Mesenchymal stem cell (in vitro differentiated cells and primary cell): Measurements from ENCODE around the gene CEACAM19.

Experiments
- DNase-seq: peaks from one replicate; pipeline ENCODE4 v3.0.0-alpha.2; 2013
- H2AFZ ChIP-seq: one replicate; pipeline ENCODE4 v1.6.1; 2013; ENCODE audit warnings: low read depth, mild to moderate bottlenecking, control low read depth, inconsistent platforms, low read length, moderate library complexity
- H2AK5ac ChIP-seq: 2 replicates; pipeline ENCODE4 v1.6.1; 2013; ENCODE audit warnings: low read length, moderate library complexity, mild to moderate bottlenecking, inconsistent platforms; ENCODE audit not compliant: severe bottlenecking
- H2BK120ac ChIP-seq: one replicate; pipeline ENCODE4 v1.6.1; 2013; ENCODE audit warnings: low read depth, mild to moderate bottlenecking, inconsistent platforms, low read length, moderate library complexity
- H2BK12ac ChIP-seq, 2 experiments: one replicate each; pipeline ENCODE4 v1.6.1; 2013; ENCODE audit warnings: inconsistent platforms in 2 of 2, low read length in 2 of 2, mild to moderate bottlenecking in 2 of 2, moderate library complexity in 2 of 2, control low read depth in 1 of 2
- H2BK15ac ChIP-seq: one replicate; pipeline ENCODE4 v1.6.1; 2013; ENCODE audit warnings: mild to moderate bottlenecking, low read depth, inconsistent platforms; ENCODE audit not compliant: poor library complexity, severe bottlenecking
- H2BK5ac ChIP-seq: 2 replicates; pipeline ENCODE4 v1.6.1; 2013; ENCODE audit warnings: low read depth, mild to moderate bottlenecking, low read length, control low read depth, inconsistent platforms; ENCODE audit not compliant: poor library complexity, severe bottlenecking
- H3K14ac ChIP-seq, 2 experiments: one replicate each; pipeline ENCODE4 v1.6.1; 2013; ENCODE audit warnings: inconsistent platforms in 2 of 2, low read length in 2 of 2, control low read depth in 1 of 2, mild to moderate bottlenecking in 1 of 2, moderate library complexity in 1 of 2
- H3K18ac ChIP-seq, 2 experiments: one replicate each; pipeline ENCODE4 v1.6.1; 2013; ENCODE audit warnings: inconsistent platforms in 2 of 2, low read length in 2 of 2, control low read depth in 1 of 2, low read depth in 1 of 2, mild to moderate bottlenecking in 1 of 2
- H3K23ac ChIP-seq, 2 experiments: one replicate each; pipeline ENCODE4 v1.6.1; 2013; ENCODE audit warnings: inconsistent platforms in 2 of 2, low read length in 2 of 2, mild to moderate bottlenecking in 2 of 2, moderate library complexity in 2 of 2, control low read depth in 1 of 2
- H3K27ac ChIP-seq: 2 replicates; pipeline ENCODE4 v1.5.1; 2013; ENCODE audit warnings: mild to moderate bottlenecking, moderate library complexity, low read length, control low read depth, inconsistent platforms; ENCODE audit not compliant: poor library complexity, severe bottlenecking
- H3K27me3 ChIP-seq, 2 experiments: 2 replicates each; pipeline versions ENCODE4 v1.6.1 to v1.7.0; 2013; ENCODE audit warnings: low read length in 2 of 2, mild to moderate bottlenecking in 2 of 2, moderate library complexity in 2 of 2, control low read depth in 1 of 2, inconsistent platforms in 1 of 2; ENCODE audit not compliant: control insufficient read depth in 1 of 2, insufficient read depth in 1 of 2
- H3K36me3 ChIP-seq, 2 experiments: 2 replicates each; pipeline versions ENCODE4 v1.6.1 to v1.7.0; 2013; ENCODE audit warnings: low read length in 2 of 2, control low read depth in 1 of 2, inconsistent platforms in 1 of 2, low read depth in 1 of 2, mild to moderate bottlenecking in 1 of 2; ENCODE audit not compliant: insufficient read depth in 2 of 2, control insufficient read depth in 1 of 2
- H3K4ac ChIP-seq, 2 experiments: one replicate each; pipeline ENCODE4 v1.6.1; 2013; ENCODE audit warnings: inconsistent platforms in 2 of 2, low read length in 2 of 2, mild to moderate bottlenecking in 2 of 2, moderate library complexity in 2 of 2, control low read depth in 1 of 2, low read depth in 1 of 2
- H3K4me1 ChIP-seq: 2 replicates; pipeline ENCODE4 v1.6.1; 2013; ENCODE audit warnings: low read depth, low read length, control low read depth; ENCODE audit not compliant: control insufficient read depth, insufficient read depth
- H3K4me2 ChIP-seq: 2 replicates; pipeline ENCODE4 v1.6.1; 2013; ENCODE audit warnings: low read length, mild to moderate bottlenecking, inconsistent platforms; ENCODE audit not compliant: poor library complexity, severe bottlenecking
- H3K4me3 ChIP-seq, 2 experiments: 2 replicates each; pipeline versions ENCODE4 v1.5.1 to v1.7.0; 2013; ENCODE audit warnings: low read length in 2 of 2, mild to moderate bottlenecking in 2 of 2, control low read depth in 1 of 2, low read depth in 1 of 2; ENCODE audit not compliant: insufficient read depth in 1 of 2
- H3K79me1 ChIP-seq: replicated peaks from 2 replicates; pipeline ENCODE4 v1.6.1; 2013; ENCODE audit warnings: mild to moderate bottlenecking, control low read depth, low read length, inconsistent platforms; ENCODE audit not compliant: poor library complexity, severe bottlenecking
- H3K9ac ChIP-seq: 2 replicates; pipeline ENCODE4 v1.7.0; 2013; ENCODE audit warnings: mild to moderate bottlenecking, low read length, moderate library complexity
- H3K9me3 ChIP-seq: 2 replicates; pipeline ENCODE4 v1.7.0; 2013; ENCODE audit warnings: mild to moderate bottlenecking, low read length; ENCODE audit not compliant: control insufficient read depth
- H4K8ac ChIP-seq: one replicate; pipeline ENCODE4 v1.6.1; 2013; ENCODE audit warnings: inconsistent platforms, mild to moderate bottlenecking, low read length, moderate library complexity
- H4K91ac ChIP-seq: one replicate; pipeline ENCODE4 v1.6.1; 2013; ENCODE audit warnings: mild to moderate bottlenecking, low read length, inconsistent platforms
- WGBS: methylation state at CpG from one replicate; pipeline ENCODE4 v1.1.7; 2013; ENCODE audit warnings: mixed read lengths; 5-methylcytosine and 5-hydroxymethylcytosine counted together

Gene CEACAM19

DNA sequence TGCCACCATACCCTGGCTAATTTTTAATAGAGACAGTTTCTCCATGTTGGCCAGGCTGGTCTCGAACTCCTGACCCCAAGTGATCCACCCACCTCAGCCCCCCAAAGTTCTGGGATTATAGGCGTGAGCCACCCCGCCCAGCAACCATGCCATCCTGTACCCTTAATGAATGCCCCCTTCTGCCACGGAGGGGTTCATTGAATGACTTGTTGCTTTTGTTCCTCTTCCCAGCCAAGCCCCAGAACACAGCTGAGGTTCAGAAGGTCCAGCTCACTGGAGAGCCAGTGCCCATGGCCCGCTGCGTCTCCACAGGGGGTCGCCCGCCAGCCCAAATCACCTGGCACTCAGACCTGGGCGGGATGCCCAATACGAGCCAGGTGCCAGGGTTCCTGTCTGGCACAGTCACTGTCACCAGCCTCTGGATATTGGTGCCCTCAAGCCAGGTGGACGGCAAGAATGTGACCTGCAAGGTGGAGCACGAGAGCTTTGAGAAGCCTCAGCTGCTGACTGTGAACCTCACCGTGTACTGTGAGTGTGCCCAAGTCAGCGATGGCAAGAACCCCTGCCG lies 21.6 kb upstream of the CEACAM19 start:
- H3K14ac ChIP-seq: no peak overlapping the region
- no peak overlapping the region for H2BK12ac ChIP-seq
- no peak for DNase-seq
- H3K4ac ChIP-seq: no peak overlapping the region
- H2AFZ ChIP-seq: no peak overlapping the region
- 98% methylated on average over 15 of the region's 15 CpGs for WGBS
- no peak overlapping the region for H3K9ac ChIP-seq
- H3K4me3 ChIP-seq: no peak overlapping the region
- no peaks in the 10 kb centered on the region for H3K9me3 ChIP-seq
- no peaks in the 10 kb centered on the region for H3K27me3 ChIP-seq
- peaks cover 46 to 79% of the 10 kb centered on the region in 2 experiments for H3K36me3 ChIP-seq
- H3K4me2 ChIP-seq: no peak overlapping the region
- H3K23ac ChIP-seq: peak overlapping the region in 1 of 2 experiments; percentile 27
- no peak overlapping the region for H3K27ac ChIP-seq
- H3K4me1 ChIP-seq: peaks cover 16% of the 10 kb centered on the region
- H2BK15ac ChIP-seq: no peak overlapping the region
- no peak overlapping the region for H4K91ac ChIP-seq
- H3K18ac ChIP-seq: no peak overlapping the region
- H2AK5ac ChIP-seq: no peak overlapping the region
- no peak overlapping the region for H2BK5ac ChIP-seq
- H4K8ac ChIP-seq: no peak overlapping the region
- H3K79me1 ChIP-seq: peaks cover 41% of the 10 kb centered on the region
- no peak overlapping the region for H2BK120ac ChIP-seq

DNA sequence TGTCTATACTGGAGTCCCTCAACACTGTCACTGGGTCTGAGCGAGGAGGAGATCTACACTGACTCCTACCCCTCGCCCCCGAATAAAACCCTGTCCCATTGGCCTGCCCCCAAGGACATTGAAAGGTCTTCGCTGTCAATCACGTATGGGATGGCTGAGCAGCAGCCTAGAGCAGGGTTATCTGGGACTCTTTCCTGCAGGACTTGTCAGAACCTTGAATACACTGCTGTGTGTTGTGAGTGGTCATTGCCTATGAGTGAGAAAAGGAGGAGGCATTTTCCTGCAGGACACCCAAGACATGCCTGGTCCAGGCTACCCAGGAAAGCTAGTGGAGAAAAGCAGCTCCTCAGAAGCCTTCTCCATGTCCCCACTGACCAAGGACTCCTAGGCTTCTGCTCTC lies 17.9 kb upstream of the CEACAM19 start:
- WGBS: 98% methylated on average over 5 of the region's 5 CpGs
- no peak overlapping the region for H2BK15ac ChIP-seq

GRCh38 chr19:44653977-44654774 lies 17.1 kb upstream of the CEACAM19 start:
- Histone ChIP-seq H3K27ac (no peak overlapping the region), H2BK15ac (no peak overlapping the region), H2AK5ac (no peak overlapping the region), H2AFZ (no peak overlapping the region), H3K27me3 (no peaks in the 10 kb centered on the region), H4K8ac (no peak overlapping the region), H4K91ac (no peak overlapping the region), H3K79me1 (peaks cover 46% of the 10 kb centered on the region), H3K36me3 (peaks cover 65 to 88% of the 10 kb centered on the region in 2 experiments), H3K4me2 (no peak overlapping the region), H3K4me1 (peaks cover 7% of the 10 kb centered on the region), H3K14ac (no peak overlapping the region), H2BK5ac (no peak overlapping the region), H3K9ac (no peak overlapping the region), H2BK120ac (no peak overlapping the region), H2BK12ac (no peak overlapping the region), H3K4ac (no peak overlapping the region), H3K23ac (no peak overlapping the region), H3K4me3 (no peak overlapping the region), H3K9me3 (no peaks in the 10 kb centered on the region), H3K18ac (no peak overlapping the region)
- DNase-seq: peak; percentile 52
- 82% methylated on average over 14 of the region's 16 CpGs for WGBS

More for the DNA sequence above, 17.9 kb upstream of the CEACAM19 start:
- H3K4me1 ChIP-seq: peaks cover 9% of the 10 kb centered on the region
- no peak overlapping the region for H3K27ac ChIP-seq
- H3K9me3 ChIP-seq: no peaks in the 10 kb centered on the region
- H2BK120ac ChIP-seq: no peak overlapping the region
- no peak overlapping the region for H3K4me2 ChIP-seq
- no peak overlapping the region for H2BK12ac ChIP-seq
- H3K14ac ChIP-seq: no peak overlapping the region
- H3K36me3 ChIP-seq: peaks cover 61 to 86% of the 10 kb centered on the region in 2 experiments
- H3K4me3 ChIP-seq: no peak overlapping the region
- H3K79me1 ChIP-seq: peaks cover 45% of the 10 kb centered on the region
- H3K9ac ChIP-seq: no peak overlapping the region
- H2AK5ac ChIP-seq: no peak overlapping the region
- H3K23ac ChIP-seq: peak overlapping the region in 1 of 2 experiments; percentile 67
- H2AFZ ChIP-seq: no peak overlapping the region
- H3K27me3 ChIP-seq: no peaks in the 10 kb centered on the region
- H4K91ac ChIP-seq: no peak overlapping the region
- H4K8ac ChIP-seq: no peak overlapping the region
- no peak for DNase-seq
- no peak overlapping the region for H2BK5ac ChIP-seq
- H3K4ac ChIP-seq: no peak overlapping the region
- H3K18ac ChIP-seq: no peak overlapping the region

- peaks cover 70 to 85% of the 10 kb centered on the region in 2 experiments for H3K36me3 ChIP-seq
- peaks cover 39% of the 10 kb centered on the region for H3K79me1 ChIP-seq
- no peak overlapping the region for H3K27ac ChIP-seq
- no peak overlapping the region for H2AFZ ChIP-seq
- H2BK5ac ChIP-seq: no peak overlapping the region
- H3K4me2 ChIP-seq: no peak overlapping the region
- no peak overlapping the region for H2BK15ac ChIP-seq
- no peak overlapping the region for H3K4ac ChIP-seq
- H4K91ac ChIP-seq: no peak overlapping the region
- H3K27me3 ChIP-seq: no peaks in the 10 kb centered on the region
- peaks cover 7% of the 10 kb centered on the region for H3K4me1 ChIP-seq
- no peaks in the 10 kb centered on the region for H3K9me3 ChIP-seq
- no peak overlapping the region for H3K18ac ChIP-seq
- no peak overlapping the region for H4K8ac ChIP-seq
- H2BK120ac ChIP-seq: no peak overlapping the region
- no peak overlapping the region for H3K14ac ChIP-seq
- no peak overlapping the region for H2BK12ac ChIP-seq
- peak overlapping the region in 1 of 2 experiments; percentile 4 for H3K4me3 ChIP-seq
- H3K9ac ChIP-seq: no peak overlapping the region
- H3K23ac ChIP-seq: no peak overlapping the region
- H2AK5ac ChIP-seq: no peak overlapping the region
- DNase-seq: peak; percentile 68
- 59% methylated on average over 24 of the region's 25 CpGs for WGBS
Observed at GRCh38 chr19:44657211-44657921, 13.9 kb upstream of the CEACAM19 start.
